Activated B cell treated with CpG ODN at 0.5 μM for 24 hours (primary cell): Measurements from ENCODE around the gene PNMT. TPM values are rescaled to one million over a fixed set of nuclear protein-coding genes. Genes with fewer than 3 reads are reported as not detected.

ENCODE experiments used
- ATAC-seq: fragments of 200-7000 bp; cut with Tn5 transposase; one replicate; pipeline ENCODE4 v1.10.0; 2021; ENCODE audit warnings: low read depth, mild to moderate bottlenecking, moderate library complexity
- CTCF ChIA-PET: fragments of 350-600 bp; sonication (Branson Sonifier 250); formaldehyde crosslinking; loops from one replicate; lab custom pipeline; 2021; ENCODE audit warnings: antibody characterized with exemption; lab: Charles Lee
- POLR2A ChIA-PET: fragments of 350-600 bp; sonication (Branson Sonifier 250); formaldehyde crosslinking; loops from one replicate; lab custom pipeline; 2021; ENCODE audit warnings: antibody characterized with exemption; lab: Charles Lee
- DNase-seq: peaks from one replicate; pipeline ENCODE4 v3.0.0; 2022
- H3K27ac Mint-ChIP-seq: one replicate; pipeline ENCODE4 v1.8.0; 2020; ENCODE audit warnings: mixed read lengths
- H3K27me3 Mint-ChIP-seq: one replicate; pipeline ENCODE4 v1.8.0; 2021; ENCODE audit warnings: mixed read lengths
- H3K36me3 Mint-ChIP-seq: one replicate; pipeline ENCODE4 v1.8.0; 2021; ENCODE audit warnings: low read depth, mixed read lengths
- H3K4me1 Mint-ChIP-seq: one replicate; pipeline ENCODE4 v1.8.0; 2021; ENCODE audit warnings: mixed read lengths
- H3K4me3 Mint-ChIP-seq: one replicate; pipeline ENCODE4 v1.8.0; 2020; ENCODE audit warnings: mild to moderate bottlenecking, mixed read lengths
- H3K9me3 Mint-ChIP-seq: one replicate; pipeline ENCODE4 v1.8.0; 2020; ENCODE audit warnings: mixed read lengths
- intact Hi-C: fragments of 100-400 bp; cut with micrococcal nuclease; formaldehyde crosslinking; loops from one replicate; pipeline ENCODE4 v1.15.1; 2024
- total RNA-seq: library from RNA; stranded (reverse); gene quantifications from 2 replicates; pipeline ENCODE4 v1.2.3, GENCODE V29; 2022
- TF ChIP-seq, protein P1 (sequence below): fragments of 200-600 bp; IDR thresholded peaks from one replicate; pipeline ENCODE4 v1.8.0; 2022; ENCODE audit warnings: antibody characterized with exemption, mild to moderate bottlenecking

Gene PNMT
- total RNA-seq, 1 donor from 2014 or later, result not detected

DNA sequence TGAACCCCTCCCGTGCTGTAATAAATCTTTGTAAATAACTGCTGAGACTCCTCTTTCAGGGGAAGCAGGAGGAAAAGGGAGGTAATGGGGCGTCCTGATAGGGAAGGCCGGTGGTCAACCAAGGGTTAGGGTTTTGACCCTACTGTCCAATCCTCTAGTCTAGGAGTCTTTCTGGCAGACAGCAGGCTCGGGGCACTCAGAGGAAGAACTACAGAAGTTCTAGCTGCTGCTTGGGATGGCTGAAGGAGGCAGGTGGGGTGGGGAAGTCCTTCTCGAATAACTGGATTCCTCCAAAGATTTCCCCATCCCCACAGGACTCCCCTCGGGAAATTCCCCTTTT, 31.7 kb upstream of the PNMT start:
- Mint-ChIP-seq H3K4me3 (peak overlapping the region; percentile 90), H3K9me3 (no peaks in the 10 kb centered on the region), H3K27ac (peak overlapping the region; percentile 86), H3K36me3 (peaks cover 4% of the 10 kb centered on the region), H3K27me3 (no peaks in the 10 kb centered on the region), H3K4me1 (peaks cover 59% of the 10 kb centered on the region)
- intact Hi-C loops, result loop anchor here (2.0 to 5.0 kb wide), 3 partner anchors 14 to 346 kb away; partner anchors contain the start of gene PSMD3
- DNase-seq (no peak), ATAC-seq (peak; percentile 14)
- TF ChIP-seq, protein P1, sequence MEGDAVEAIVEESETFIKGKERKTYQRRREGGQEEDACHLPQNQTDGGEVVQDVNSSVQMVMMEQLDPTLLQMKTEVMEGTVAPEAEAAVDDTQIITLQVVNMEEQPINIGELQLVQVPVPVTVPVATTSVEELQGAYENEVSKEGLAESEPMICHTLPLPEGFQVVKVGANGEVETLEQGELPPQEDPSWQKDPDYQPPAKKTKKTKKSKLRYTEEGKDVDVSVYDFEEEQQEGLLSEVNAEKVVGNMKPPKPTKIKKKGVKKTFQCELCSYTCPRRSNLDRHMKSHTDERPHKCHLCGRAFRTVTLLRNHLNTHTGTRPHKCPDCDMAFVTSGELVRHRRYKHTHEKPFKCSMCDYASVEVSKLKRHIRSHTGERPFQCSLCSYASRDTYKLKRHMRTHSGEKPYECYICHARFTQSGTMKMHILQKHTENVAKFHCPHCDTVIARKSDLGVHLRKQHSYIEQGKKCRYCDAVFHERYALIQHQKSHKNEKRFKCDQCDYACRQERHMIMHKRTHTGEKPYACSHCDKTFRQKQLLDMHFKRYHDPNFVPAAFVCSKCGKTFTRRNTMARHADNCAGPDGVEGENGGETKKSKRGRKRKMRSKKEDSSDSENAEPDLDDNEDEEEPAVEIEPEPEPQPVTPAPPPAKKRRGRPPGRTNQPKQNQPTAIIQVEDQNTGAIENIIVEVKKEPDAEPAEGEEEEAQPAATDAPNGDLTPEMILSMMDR, result no peak
- CTCF ChIA-PET, result interaction anchor here (0.6 to 1.9 kb wide), 4 partner anchors 13 to 89 kb away, joined by 3 to 8 read pairs (median 5); partner anchors contain the start of gene PNMT
- POLR2A ChIA-PET, result interaction anchor here (2.0 kb wide), 1 partner anchor 52 kb away, joined by 6 read pairs; the partner anchor contains the start of gene PGAP3

DNA sequence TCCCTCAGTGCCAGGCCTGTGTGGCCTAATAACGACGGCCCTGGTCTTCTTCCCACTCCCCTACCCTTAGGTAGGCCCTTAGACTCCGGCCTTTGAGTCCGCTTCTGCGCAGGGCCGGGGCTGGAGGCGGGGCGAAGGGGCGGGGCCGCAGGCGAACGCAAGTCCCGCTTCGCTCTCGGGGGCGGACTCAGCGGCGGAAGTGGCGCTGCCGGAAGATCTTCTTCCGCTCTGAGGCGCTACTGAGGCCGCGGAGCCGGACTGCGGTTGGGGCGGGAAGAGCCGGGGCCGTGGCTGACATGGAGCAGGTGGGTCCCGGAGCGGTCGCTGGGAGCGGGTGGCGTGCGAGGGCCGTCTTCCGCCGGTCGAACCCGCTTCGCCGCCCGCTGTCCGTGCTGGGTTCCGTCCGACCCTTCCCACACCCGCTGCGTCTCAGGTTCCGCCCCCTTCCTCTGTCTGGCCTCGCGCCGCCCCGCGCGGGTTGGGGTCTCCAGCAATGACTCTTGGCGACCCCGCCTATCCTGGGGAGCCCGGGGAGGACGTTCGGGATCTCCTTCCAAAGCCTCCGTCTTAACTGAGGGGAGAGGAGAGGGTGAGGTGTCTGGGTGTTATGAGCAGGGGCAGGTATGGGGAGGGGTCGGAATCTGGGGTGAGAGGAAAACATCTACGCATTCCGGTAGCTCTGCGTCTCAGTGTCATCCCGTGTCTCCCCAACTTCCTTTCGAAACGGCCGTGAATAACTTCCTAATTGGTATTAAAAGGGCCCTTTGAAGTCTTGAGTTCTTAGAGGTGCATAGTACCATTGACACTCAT, 31.1 kb upstream of the PNMT start, which contains the start of gene STARD3:
TSS of gene STARD3 (plus strand) at position 218 of the 810 bp plus-strand sequence. CDS start 16,388 bp downstream, outside the sequence.
- TF ChIP-seq, protein P1, result no peak
- Mint-ChIP-seq H3K4me1 (peaks cover 63% of the 10 kb centered on the region), H3K27me3 (no peaks in the 10 kb centered on the region), H3K36me3 (peaks cover 4% of the 10 kb centered on the region), H3K4me3 (peak within 1 kb of the TSS; percentile 90), H3K9me3 (no peaks in the 10 kb centered on the region), H3K27ac (peak within 1 kb of the TSS; percentile 86)
- intact Hi-C loops, result loop anchor here (1.0 to 5.0 kb wide), 8 partner anchors 14 to 345 kb away; partner anchors contain the start of genes MIEN1 and PSMD3
- DNase-seq (peak; percentile 90), ATAC-seq (peak; percentile 92)
- CTCF ChIA-PET, result interaction anchor here (0.6 to 1.9 kb wide), 4 partner anchors 14 to 89 kb away, joined by 3 to 8 read pairs (median 5); partner anchors contain the start of gene PNMT
- POLR2A ChIA-PET, result interaction anchor here (0.6 to 2.0 kb wide), 2 partner anchors 33 to 51 kb away, joined by 3 to 6 read pairs; partner anchors contain the start of gene PGAP3

DNA sequence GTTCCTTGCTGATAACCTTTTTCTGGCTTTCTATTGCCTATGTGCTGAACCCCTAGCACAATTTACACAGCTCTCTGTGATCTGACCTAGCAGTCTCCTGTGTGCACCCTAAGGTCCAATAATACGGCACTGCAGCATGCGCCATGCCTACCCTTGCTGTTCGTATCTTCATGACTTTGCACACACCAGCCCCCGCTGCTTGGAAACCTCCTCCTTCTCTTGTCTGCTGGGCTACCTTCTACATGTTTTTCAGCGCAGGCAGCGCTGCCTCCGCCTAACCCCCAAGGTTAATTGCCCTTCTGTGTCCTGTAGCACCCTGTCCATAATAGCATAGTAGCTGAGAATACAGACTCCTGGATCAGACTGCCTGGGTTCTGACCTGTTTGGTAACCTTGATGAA, 29.9 kb upstream of the PNMT start:
- TF ChIP-seq, protein P1, result no peak
- DNase-seq (no peak), ATAC-seq (no peak)
- H3K4me3 Mint-ChIP-seq, result peak overlapping the region; percentile 90
- H3K27me3 Mint-ChIP-seq, result no peaks in the 10 kb centered on the region
- ChIA-PET POLR2A (interaction anchor here (0.5 to 0.6 kb wide), 2 partner anchors 34 to 502 kb away, joined by 3 to 4 read pairs; partner anchors contain the start of gene CASC3), CTCF (interaction anchor here (0.6 to 1.9 kb wide), 4 partner anchors 15 to 536 kb away, joined by 3 to 8 read pairs (median 6); no protein-coding TSS in a partner anchor)
- intact Hi-C loops, result loop anchor here (5.0 kb wide), 1 partner anchor 344 kb away; the partner anchor contains the start of gene PSMD3
- peaks cover 5% of the 10 kb centered on the region for H3K36me3 Mint-ChIP-seq
- peaks cover 74% of the 10 kb centered on the region for H3K4me1 Mint-ChIP-seq
- H3K27ac Mint-ChIP-seq, result peak overlapping the region; percentile 86
- no peaks in the 10 kb centered on the region for H3K9me3 Mint-ChIP-seq

DNA sequence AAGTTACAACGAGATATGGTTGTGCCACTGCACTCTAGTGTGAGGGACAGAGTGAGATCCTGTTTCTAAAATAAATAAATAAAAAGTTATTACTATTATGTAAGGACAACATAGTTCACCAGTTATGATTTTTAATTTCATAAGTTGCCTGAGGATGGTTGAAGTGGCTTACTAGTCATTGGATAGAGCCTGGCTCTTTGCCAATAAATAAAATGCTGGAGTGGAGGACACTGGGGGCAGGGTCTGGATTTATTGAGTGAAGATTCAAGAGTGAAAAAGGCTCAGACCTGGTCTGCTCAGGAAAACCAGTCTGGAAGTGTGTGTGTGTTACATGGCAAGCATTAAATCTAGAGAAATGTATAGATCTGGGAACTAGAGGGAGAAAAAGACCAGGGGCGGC, 29.2 kb upstream of the PNMT start:
- no peak overlapping the region for H3K27ac Mint-ChIP-seq
- intact Hi-C loops, result loop anchor here (5.0 kb wide), 1 partner anchor 343 kb away; the partner anchor contains the start of gene PSMD3
- ATAC-seq (no peak), DNase-seq (no peak)
- H3K4me3 Mint-ChIP-seq, result peak overlapping the region; percentile 38
- peaks cover 79% of the 10 kb centered on the region for H3K4me1 Mint-ChIP-seq
- peaks cover 8% of the 10 kb centered on the region for H3K36me3 Mint-ChIP-seq
- no peaks in the 10 kb centered on the region for H3K9me3 Mint-ChIP-seq
- H3K27me3 Mint-ChIP-seq, result no peaks in the 10 kb centered on the region
- CTCF ChIA-PET, result interaction anchor here (1.1 to 1.5 kb wide), 2 partner anchors 16 to 17 kb away, joined by 4 to 5 read pairs; no protein-coding TSS in a partner anchor
- TF ChIP-seq, protein P1, result no peak
- POLR2A ChIA-PET, result no interaction called here
